HG02885 (cell line): Measurements from ENCODE around the gene EDA2R.

ENCODE experiments used
- ATAC-seq: cut with Tn5 transposase; IDR thresholded peaks from one replicate; pipeline ENCODE4 v1.9.1; 2021; ENCODE audit warnings: mild to moderate bottlenecking; ENCODE audit not compliant: unreplicated experiment, poor library complexity

EDA2R gene

GRCh38 chrX:66553973-66554372 is 84.9 kb downstream of the EDA2R start:
- ATAC-seq, result no peak

- no peak for ATAC-seq
Observed at GRCh38 chrX:66547847-66548369, 91.0 kb downstream of the EDA2R start.
